H9 (cell line): ENCODE data around the gene PATL2. TPM values are rescaled to one million over a fixed set of nuclear protein-coding genes. Genes with fewer than 3 reads are reported as not detected.
"Not testable (repeated sequence)": the region's sequence is repeated elsewhere in the genome, so short reads cannot be mapped to it uniquely, and the experiment has no call there.

Experiments used
- DNase-seq: peaks from one replicate; pipeline ENCODE4 v3.0.0-alpha.2; 2017
- H2AFZ ChIP-seq: one replicate; pipeline ENCODE4 v1.6.1; 2013; ENCODE audit warnings: mild to moderate bottlenecking, low read length, control low read depth, moderate library complexity
- H2AK5ac ChIP-seq: 2 replicates; pipeline ENCODE4 v1.6.1; 2013; ENCODE audit warnings: low read length, control low read depth, mixed read lengths; ENCODE audit not compliant: insufficient read length
- H2BK120ac ChIP-seq: one replicate; pipeline ENCODE4 v1.6.1; 2013; ENCODE audit warnings: low read depth, mild to moderate bottlenecking, low read length, control low read depth, inconsistent platforms; ENCODE audit not compliant: poor library complexity, severe bottlenecking
- H2BK12ac ChIP-seq: 2 replicates; pipeline ENCODE4 v1.6.1; 2013; ENCODE audit warnings: low read length, control low read depth, mixed read lengths, low read depth; ENCODE audit not compliant: insufficient read length
- H2BK15ac ChIP-seq: 2 replicates; pipeline ENCODE4 v1.6.1; 2013; ENCODE audit warnings: low read depth, low read length, control low read depth
- H2BK20ac ChIP-seq: one replicate; pipeline ENCODE4 v1.6.1; 2013; ENCODE audit warnings: low read depth, mild to moderate bottlenecking, low read length, control low read depth, inconsistent platforms; ENCODE audit not compliant: poor library complexity, severe bottlenecking
- H2BK5ac ChIP-seq: 2 replicates; pipeline ENCODE4 v1.6.1; 2013; ENCODE audit warnings: low read length, control low read depth, mixed read lengths; ENCODE audit not compliant: insufficient read length
- H3K14ac ChIP-seq: 2 replicates; pipeline ENCODE4 v1.6.1; 2013; ENCODE audit warnings: low read length, control low read depth; ENCODE audit not compliant: insufficient read depth
- H3K18ac ChIP-seq: 2 replicates; pipeline ENCODE4 v1.6.1; 2013; ENCODE audit warnings: low read depth, mild to moderate bottlenecking, mixed read lengths, low read length, control low read depth; ENCODE audit not compliant: insufficient read length
- H3K23ac ChIP-seq: 2 replicates; pipeline ENCODE4 v1.6.1; 2013; ENCODE audit warnings: low read length, control low read depth, mixed read lengths, low read depth; ENCODE audit not compliant: insufficient read length
- H3K23me2 ChIP-seq: 2 replicates; pipeline ENCODE4 v1.6.1; 2013; ENCODE audit warnings: low read depth, mild to moderate bottlenecking, mixed read lengths, low read length, control low read depth; ENCODE audit not compliant: insufficient read length, poor library complexity, severe bottlenecking
- H3K27ac ChIP-seq: 2 replicates; pipeline ENCODE4 v1.5.1; 2013; ENCODE audit warnings: low read length, control low read depth, mixed read lengths, low read depth; ENCODE audit not compliant: insufficient read length
- H3K27me3 ChIP-seq: 2 replicates; pipeline ENCODE4 v1.6.1; 2013; ENCODE audit warnings: low read length, control low read depth, inconsistent platforms; ENCODE audit not compliant: insufficient read depth
- H3K4ac ChIP-seq: 2 replicates; pipeline ENCODE4 v1.6.1; 2013; ENCODE audit warnings: low read depth, mild to moderate bottlenecking, control low read depth, inconsistent platforms, low read length, moderate library complexity
- H3K4me1 ChIP-seq: 2 replicates; pipeline ENCODE4 v1.6.1; 2013; ENCODE audit warnings: low read length, control low read depth, inconsistent platforms; ENCODE audit not compliant: insufficient read depth
- H3K4me2 ChIP-seq: 2 replicates; pipeline ENCODE4 v1.6.1; 2013; ENCODE audit warnings: low read length, control low read depth, mixed read lengths; ENCODE audit not compliant: insufficient read length, insufficient read depth
- H3K56ac ChIP-seq: 2 replicates; pipeline ENCODE4 v1.6.1; 2013; ENCODE audit warnings: low read depth, mild to moderate bottlenecking, mixed read lengths, low read length, control low read depth; ENCODE audit not compliant: insufficient read length
- H3K79me1 ChIP-seq: 2 replicates; pipeline ENCODE4 v1.6.1; 2013; ENCODE audit warnings: low read depth, mild to moderate bottlenecking, moderate library complexity, low read length, control low read depth, inconsistent platforms; ENCODE audit not compliant: insufficient read depth, poor library complexity, severe bottlenecking
- H3K79me2 ChIP-seq: 2 replicates; pipeline ENCODE4 v1.6.1; 2013; ENCODE audit warnings: low read length, control low read depth, inconsistent platforms; ENCODE audit not compliant: insufficient read depth
- H3K9ac ChIP-seq: 2 replicates; pipeline ENCODE4 v1.6.1; 2013; ENCODE audit warnings: low read length, control low read depth, mixed read lengths; ENCODE audit not compliant: insufficient read length; ENCODE audit errors: extremely low read depth
- H3K9me3 ChIP-seq: one replicate; pipeline ENCODE4 v1.6.1; 2013; ENCODE audit warnings: low read depth, low read length, inconsistent platforms; ENCODE audit not compliant: control insufficient read depth
- H3T11ph ChIP-seq: one replicate; pipeline ENCODE4 v1.6.1; 2013; ENCODE audit warnings: mild to moderate bottlenecking, low read length, control low read depth, inconsistent platforms
- H4K20me1 ChIP-seq: one replicate; pipeline ENCODE4 v1.6.1; 2013; ENCODE audit not compliant: control insufficient read depth, insufficient read length, insufficient read depth
- H4K5ac ChIP-seq: 2 replicates; pipeline ENCODE4 v1.6.1; 2013; ENCODE audit warnings: low read depth, mild to moderate bottlenecking, mixed read lengths, low read length, control low read depth; ENCODE audit not compliant: insufficient read length
- H4K8ac ChIP-seq: replicated peaks from 2 replicates; pipeline ENCODE4 v1.6.1; 2013; ENCODE audit warnings: low read length, control low read depth, mixed read lengths, low read depth; ENCODE audit not compliant: insufficient read length
- H4K91ac ChIP-seq: 2 replicates; pipeline ENCODE4 v1.6.1; 2013; ENCODE audit warnings: low read depth, mild to moderate bottlenecking, moderate library complexity, mixed read lengths, low read length, control low read depth; ENCODE audit not compliant: insufficient read length
- H3K27ac Mint-ChIP-seq, 3 experiments: 2 replicates in 2 of 3; 3 replicates in 1 of 3; pipeline ENCODE4 v1.8.0; 2020 to 2021; ENCODE audit warnings: mixed read lengths in 3 of 3, mild to moderate bottlenecking in 1 of 3, moderate library complexity in 1 of 3
- H3K27me3 Mint-ChIP-seq: 2 replicates; pipeline ENCODE4 v1.8.0; 2021; ENCODE audit warnings: low read depth, mild to moderate bottlenecking, moderate library complexity, mixed read lengths
- H3K36me3 Mint-ChIP-seq, 3 experiments: 2 replicates in 2 of 3; 3 replicates in 1 of 3; pipeline ENCODE4 v1.8.0; 2020 to 2021; ENCODE audit warnings: low read depth in 3 of 3, mixed read lengths in 3 of 3; ENCODE audit not compliant: insufficient read depth in 1 of 3
- H3K4me1 Mint-ChIP-seq, 2 experiments: 2 replicates each; pipeline ENCODE4 v1.8.0; 2020; ENCODE audit warnings: mixed read lengths in 2 of 2
- H3K4me3 Mint-ChIP-seq, 2 experiments: 2 replicates in 1 of 2; 3 replicates in 1 of 2; pipeline ENCODE4 v1.8.0; 2020 to 2021; ENCODE audit warnings: mild to moderate bottlenecking in 2 of 2, mixed read lengths in 2 of 2, moderate library complexity in 1 of 2
- H3K9me3 Mint-ChIP-seq, 2 experiments: 2 replicates in 1 of 2; 3 replicates in 1 of 2; pipeline ENCODE4 v1.8.0; 2020; ENCODE audit warnings: mild to moderate bottlenecking in 2 of 2, mixed read lengths in 2 of 2, moderate library complexity in 1 of 2
- CTCF ChIP-seq: fragments of 200-600 bp; sonication (generic); conservative IDR thresholded peaks from 3 replicates; pipeline ENCODE4 v1.8.0; 2021; ENCODE audit warnings: antibody characterized with exemption, mild to moderate bottlenecking
- WGBS: extraction: QIAGEN DNeasy Blood & Tissue Kit; methylation state at CpG from one replicate; pipeline ENCODE4 v1.1.7; 2013; ENCODE audit warnings: missing lambda C conversion rate, low lambda C conversion rate, mixed read lengths; ENCODE audit not compliant: insufficient read length; ENCODE audit errors: extremely low coverage; 5-methylcytosine and 5-hydroxymethylcytosine counted together
- total RNA-seq: library from RNA; stranded (reverse); gene quantifications from 2 replicates; pipeline ENCODE4 v1.2.1, GENCODE V29; 2021

Gene PATL2
- total RNA-seq, 1 experiment from 2014 or later, result 0.46 TPM

- H3T11ph ChIP-seq, result no peak overlapping the region
- H3K4ac ChIP-seq, result no peak overlapping the region
- H2BK120ac ChIP-seq, result no peak overlapping the region
- H3K27ac Mint-ChIP-seq, result no peak overlapping the region
- no peak for DNase-seq
- H3K79me1 ChIP-seq, result no peaks in the 10 kb centered on the region
- no peak overlapping the region for H3K27ac ChIP-seq
- no peak overlapping the region for H2BK15ac ChIP-seq
- H3K79me2 ChIP-seq, result no peaks in the 10 kb centered on the region
- H3K27me3 ChIP-seq, result no peaks in the 10 kb centered on the region
- no peaks in the 10 kb centered on the region for H3K23me2 ChIP-seq
- H2BK12ac ChIP-seq, result no peak overlapping the region
- no peak overlapping the region for H3K23ac ChIP-seq
- H2AK5ac ChIP-seq, result no peak overlapping the region
- H3K4me1 ChIP-seq, result no peaks in the 10 kb centered on the region
- no peak overlapping the region for H2AFZ ChIP-seq
- H4K91ac ChIP-seq, result no peak overlapping the region
- H4K8ac ChIP-seq, result no peak overlapping the region
- H2BK20ac ChIP-seq, result no peak overlapping the region
- no peaks in the 10 kb centered on the region for H3K4me1 Mint-ChIP-seq
- TF ChIP-seq CTCF, result no peak
- no peaks in the 10 kb centered on the region for H3K9me3 ChIP-seq
- peaks cover 30 to 35% of the 10 kb centered on the region in 2 experiments for H3K9me3 Mint-ChIP-seq
- H3K4me2 ChIP-seq, result no peak overlapping the region
- no peak overlapping the region for H3K9ac ChIP-seq
- peaks cover 7% of the 10 kb centered on the region for H3K27me3 Mint-ChIP-seq
- H3K18ac ChIP-seq, result no peak overlapping the region
- H3K56ac ChIP-seq, result no peak overlapping the region
- H2BK5ac ChIP-seq, result no peak overlapping the region
- no peak overlapping the region for H3K14ac ChIP-seq
- no peak overlapping the region for H4K5ac ChIP-seq
- no CpG with 5 or more reads among the region's 1 CpG for WGBS
- H4K20me1 ChIP-seq, result no peaks in the 10 kb centered on the region
- H3K36me3 Mint-ChIP-seq, result 0 out of 7 replicates have a peak, but pooled peaks cover 0 to 1% (median 0%) of the 10 kb centered on the region in 3 experiments
- H3K4me3 Mint-ChIP-seq, result no peak overlapping the region
Observed at GRCh38 chr15:44753345-44753744, 42.2 kb upstream of the PATL2 start.

- H2AK5ac ChIP-seq, H2BK12ac ChIP-seq, H3K27me3 ChIP-seq, H3K79me1 ChIP-seq, H3K27ac Mint-ChIP-seq, H2BK15ac ChIP-seq, H3K18ac ChIP-seq, H3K27me3 Mint-ChIP-seq, H3K4me1 ChIP-seq, H3K9ac ChIP-seq, H2BK20ac ChIP-seq, H3K4me2 ChIP-seq, H3K4ac ChIP-seq, H3K23me2 ChIP-seq, H4K20me1 ChIP-seq, H4K5ac ChIP-seq, H4K8ac ChIP-seq, H2BK5ac ChIP-seq, H3T11ph ChIP-seq, H3K56ac ChIP-seq, H3K14ac ChIP-seq, H3K4me3 Mint-ChIP-seq, DNase-seq, H3K36me3 Mint-ChIP-seq, H3K4me1 Mint-ChIP-seq, H3K9me3 ChIP-seq, H2AFZ ChIP-seq, H3K79me2 ChIP-seq, H3K23ac ChIP-seq, H2BK120ac ChIP-seq, H3K27ac ChIP-seq, H4K91ac ChIP-seq: not testable (repeated sequence)
- peaks cover 11 to 14% of the 10 kb centered on the region in 2 experiments; a peak in 4 of 5 replicates for H3K9me3 Mint-ChIP-seq
- WGBS, result no CpG with 5 or more reads among the region's 2 CpGs
Observed at GRCh38 chr15:44743454-44743853, 32.3 kb upstream of the PATL2 start.
